OCI-LY3 (cell line): ENCODE data around the gene TIMM8A.

Source experiments
- EZH2phosphoT487 ChIP-seq: fragments of 200-600 bp; shearing (Covaris generic); IDR thresholded peaks from 2 replicates; pipeline ENCODE4 v1.6.1; 2018; ENCODE audit warnings: antibody characterized with exemption, mixed run types, low read depth
- TF ChIP-seq, protein P1 (sequence below): fragments of 200-600, 300-600 bp; sonication (generic); IDR thresholded peaks from 2 replicates; pipeline ENCODE4 v1.5.1; 2014; ENCODE audit warnings: antibody characterized with exemption, low read length, low read depth

DNA sequence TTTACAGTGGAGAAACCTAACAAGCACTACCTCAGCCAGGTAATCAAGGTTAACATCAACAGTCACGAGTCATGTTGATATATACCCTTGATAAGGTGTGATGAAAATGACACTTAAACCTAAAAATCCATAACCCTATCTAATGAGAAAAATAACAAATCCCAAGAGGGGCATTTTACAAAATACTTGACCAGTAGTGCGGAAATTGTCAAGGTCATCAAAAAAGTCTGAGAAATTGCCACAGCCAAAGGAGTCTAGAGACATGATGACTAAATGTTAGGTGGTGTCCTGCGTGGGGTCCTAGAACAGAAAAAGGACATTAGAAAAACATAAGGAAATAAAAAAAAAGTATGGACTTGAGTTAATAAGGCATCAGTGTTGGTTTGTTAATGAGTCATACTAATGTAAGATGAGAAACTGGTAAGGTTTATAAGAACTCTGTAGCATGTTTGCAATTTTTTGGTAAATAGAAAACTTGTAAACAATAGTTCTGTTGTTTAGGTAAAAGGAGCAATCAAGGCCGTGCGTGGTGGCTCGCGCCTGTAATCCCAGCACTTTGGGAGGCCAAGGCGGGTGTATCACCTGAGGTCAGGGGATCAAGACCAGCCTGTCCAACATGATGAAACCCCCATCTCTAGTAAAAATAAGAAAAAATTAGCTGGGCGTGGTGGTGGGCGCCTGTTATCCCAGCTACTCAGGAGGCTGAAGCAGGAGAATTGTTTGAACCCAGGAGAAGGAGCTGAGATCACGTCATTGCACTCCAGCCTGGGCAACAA, 45.2 kb upstream of the TIMM8A start:
- TF ChIP-seq, protein P1, sequence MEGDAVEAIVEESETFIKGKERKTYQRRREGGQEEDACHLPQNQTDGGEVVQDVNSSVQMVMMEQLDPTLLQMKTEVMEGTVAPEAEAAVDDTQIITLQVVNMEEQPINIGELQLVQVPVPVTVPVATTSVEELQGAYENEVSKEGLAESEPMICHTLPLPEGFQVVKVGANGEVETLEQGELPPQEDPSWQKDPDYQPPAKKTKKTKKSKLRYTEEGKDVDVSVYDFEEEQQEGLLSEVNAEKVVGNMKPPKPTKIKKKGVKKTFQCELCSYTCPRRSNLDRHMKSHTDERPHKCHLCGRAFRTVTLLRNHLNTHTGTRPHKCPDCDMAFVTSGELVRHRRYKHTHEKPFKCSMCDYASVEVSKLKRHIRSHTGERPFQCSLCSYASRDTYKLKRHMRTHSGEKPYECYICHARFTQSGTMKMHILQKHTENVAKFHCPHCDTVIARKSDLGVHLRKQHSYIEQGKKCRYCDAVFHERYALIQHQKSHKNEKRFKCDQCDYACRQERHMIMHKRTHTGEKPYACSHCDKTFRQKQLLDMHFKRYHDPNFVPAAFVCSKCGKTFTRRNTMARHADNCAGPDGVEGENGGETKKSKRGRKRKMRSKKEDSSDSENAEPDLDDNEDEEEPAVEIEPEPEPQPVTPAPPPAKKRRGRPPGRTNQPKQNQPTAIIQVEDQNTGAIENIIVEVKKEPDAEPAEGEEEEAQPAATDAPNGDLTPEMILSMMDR = no peak
- no peak for TF ChIP-seq EZH2phosphoT487
